Activated naive CD8-positive, alpha-beta T cell treated with anti-CD3 and anti-CD28 coated beads, Interleukin-2, amount 50 U/mL, for 16 hours (primary cell): ENCODE measurements around the gene ATXN7.

Experiments used
- DNase-seq: peaks from one replicate; pipeline ENCODE4 v3.0.0-alpha.2; 2020; ENCODE audit warnings: low read depth, low spot score

The ATXN7 gene

DNA sequence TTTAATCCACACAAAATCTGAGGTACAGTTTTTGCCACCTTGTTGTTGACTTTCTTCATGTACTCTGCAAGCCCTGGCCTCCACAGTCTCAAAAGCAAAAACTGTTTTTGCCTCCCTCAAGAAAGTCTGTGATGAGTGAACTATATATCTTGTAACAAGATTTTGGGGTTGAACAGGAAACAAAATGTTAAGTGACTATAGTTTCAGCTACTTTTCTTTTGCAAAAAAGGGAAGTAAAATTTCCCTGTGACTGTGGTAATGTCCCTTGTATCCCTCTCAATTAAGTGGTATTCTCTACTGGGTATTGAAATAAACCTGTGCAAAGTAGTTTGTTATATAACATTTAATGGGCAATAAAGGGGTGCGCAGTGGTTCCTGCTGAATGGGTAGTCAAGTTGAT is 69.8 kb downstream of the ATXN7 start:
- DNase-seq: no peak

DNA sequence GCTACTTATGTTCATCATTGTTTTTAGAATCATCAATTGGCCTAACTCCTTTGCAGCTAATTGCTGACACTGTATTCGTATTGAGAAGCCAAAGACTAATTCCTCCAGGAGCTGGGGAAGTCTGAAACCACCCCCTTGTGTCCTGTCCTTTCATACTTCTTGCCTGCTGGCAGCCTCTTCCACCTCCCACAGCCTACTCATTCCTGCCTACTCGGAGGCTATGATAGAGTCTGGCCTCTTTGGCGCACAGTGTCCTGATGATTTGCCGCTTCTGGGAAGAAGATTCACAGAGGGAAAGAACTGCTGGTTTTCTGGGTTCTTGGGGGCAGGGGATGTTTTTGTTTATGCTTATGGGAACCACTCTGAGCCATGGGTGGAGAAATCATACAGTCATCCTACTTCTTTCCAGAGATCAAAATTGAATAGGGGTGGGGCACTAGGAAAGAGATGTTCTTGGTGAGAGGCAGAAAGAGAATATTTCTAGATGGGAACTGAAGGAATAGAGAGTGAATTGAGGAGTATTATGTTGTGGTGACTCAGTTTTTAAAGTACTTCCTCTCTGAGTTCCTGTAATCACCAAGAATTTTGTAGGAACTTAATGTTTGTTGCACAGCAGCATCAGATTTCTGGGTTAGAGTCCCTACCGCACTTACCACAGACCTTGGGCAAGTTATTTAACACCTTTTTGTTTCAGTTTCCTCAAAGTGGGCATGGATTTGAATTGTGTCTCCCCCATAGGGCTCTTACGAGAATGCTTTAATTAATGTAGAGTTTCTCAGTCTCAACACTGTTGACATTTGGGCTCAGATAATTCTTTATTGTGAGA is 70.6 kb downstream of the ATXN7 start:
- DNase-seq: no peak

DNA sequence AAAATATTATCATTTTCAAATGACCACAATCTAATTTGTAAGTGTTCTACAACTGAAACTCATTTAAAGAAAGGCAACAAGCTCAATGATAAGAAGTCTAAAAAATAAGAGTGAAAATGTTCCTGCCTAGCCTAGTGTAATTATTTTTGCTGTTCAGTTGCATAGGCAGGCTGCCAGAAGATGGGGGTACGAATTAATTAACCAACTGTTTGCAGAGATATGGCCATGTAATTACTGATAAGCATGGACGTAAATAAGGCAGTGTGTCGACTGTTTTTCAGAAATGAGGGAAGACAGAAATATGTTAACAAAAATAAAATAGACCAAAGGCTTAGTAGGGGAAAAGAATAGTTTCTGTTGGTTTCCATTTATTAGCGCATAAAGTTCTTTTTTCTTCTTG is 73.3 kb downstream of the ATXN7 start:
- no peak for DNase-seq

DNA sequence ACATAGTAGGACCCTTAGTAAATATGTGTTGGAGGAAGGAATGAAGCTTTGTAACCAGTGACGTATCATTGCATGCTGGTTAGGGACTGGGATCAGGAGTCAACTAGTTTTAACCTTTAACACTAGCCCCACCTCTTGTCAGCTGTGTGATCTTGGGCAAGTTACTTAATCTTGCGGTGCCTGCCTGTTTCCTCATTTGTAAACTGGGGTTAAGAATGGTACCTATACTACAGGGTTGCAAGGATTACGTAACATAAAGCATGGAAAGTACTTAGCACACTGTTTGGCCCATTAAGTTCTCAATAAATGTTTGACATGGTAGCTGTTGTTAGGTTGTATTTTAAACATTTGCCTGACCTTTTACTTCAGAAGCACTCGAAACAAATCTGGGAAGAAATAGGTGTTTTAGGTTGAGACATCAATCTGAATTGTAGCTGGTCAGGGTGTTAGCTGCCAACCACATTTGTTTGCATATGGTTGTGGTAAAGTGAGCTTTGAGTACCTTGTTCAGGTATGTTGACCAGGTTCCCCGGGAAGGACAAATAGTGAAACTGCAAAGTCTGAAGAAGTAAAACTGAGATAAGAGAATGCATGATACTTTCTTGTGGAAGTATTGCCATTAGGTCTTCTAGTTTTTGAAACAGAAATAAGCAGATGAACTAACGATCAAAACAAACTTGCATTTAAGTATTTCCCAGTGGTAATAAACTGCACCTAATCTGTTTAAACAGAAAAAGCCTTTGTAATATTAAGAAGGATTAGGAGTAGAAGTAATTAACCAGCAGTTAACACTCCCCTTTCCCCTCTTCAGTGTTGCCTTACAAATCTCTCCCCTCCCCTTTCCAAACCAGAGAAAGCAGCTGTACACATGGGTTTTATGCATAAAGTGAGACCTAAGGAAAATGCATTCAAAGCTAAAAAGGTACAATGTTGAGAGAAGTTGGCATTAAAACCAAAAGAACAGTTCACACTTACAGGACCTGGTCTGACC is 74.3 kb downstream of the ATXN7 start:
- no peak for DNase-seq

DNA sequence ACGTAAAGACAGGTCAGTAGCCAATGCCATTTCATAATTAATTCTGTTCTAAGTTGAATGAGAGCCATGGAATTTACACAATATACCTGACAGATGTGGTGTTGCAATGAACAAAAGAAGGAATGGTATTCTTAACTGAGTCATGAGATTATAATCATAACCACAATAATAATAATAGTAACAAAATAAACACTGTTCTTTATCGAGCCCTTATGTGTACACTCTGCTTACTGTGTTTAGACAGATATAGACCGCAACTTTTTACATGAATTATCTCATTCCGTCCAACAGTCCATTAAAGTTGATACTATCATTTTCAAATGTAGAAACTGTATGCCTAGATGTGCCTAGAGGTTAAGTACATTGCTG is 76.7 kb downstream of the ATXN7 start:
- DNase-seq: no peak

DNA sequence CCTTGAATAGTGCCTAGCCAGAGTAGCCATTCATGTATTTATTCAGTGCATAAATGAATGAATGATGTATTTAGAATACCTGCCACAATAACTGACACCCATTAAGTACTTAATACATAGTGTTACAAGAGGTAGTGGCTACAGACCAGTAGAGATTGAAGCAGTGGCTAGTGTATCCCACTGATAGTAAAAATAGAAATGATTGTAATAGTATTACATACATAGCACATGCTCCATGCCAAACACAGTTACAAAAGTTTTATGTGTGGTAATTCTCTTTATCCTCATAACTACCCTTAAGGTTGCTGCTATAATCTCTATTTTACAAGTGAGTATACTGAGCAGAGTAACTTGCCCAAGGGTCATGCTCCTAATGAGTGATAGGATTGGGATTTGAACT is 78.9 kb downstream of the ATXN7 start:
- no peak for DNase-seq

DNA sequence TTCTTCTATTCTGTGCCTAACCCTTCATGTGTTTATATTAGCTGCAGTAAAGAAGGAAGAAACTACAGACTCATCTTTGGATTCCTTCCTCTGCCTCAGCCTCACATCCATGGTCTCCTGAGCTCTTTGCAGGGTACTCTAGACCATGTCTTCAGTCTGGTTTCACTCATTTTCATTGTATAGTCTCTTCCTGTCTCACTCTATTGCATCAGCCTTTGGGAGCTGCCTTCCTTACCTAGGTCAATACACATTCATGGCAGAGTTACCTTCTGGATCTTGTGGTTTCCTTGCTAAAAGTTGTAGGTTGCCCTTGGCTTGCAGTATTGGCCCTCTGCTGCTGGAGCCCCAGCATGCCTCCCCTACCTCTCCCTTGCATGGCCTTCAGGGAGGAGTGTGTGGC is 80.0 kb downstream of the ATXN7 start:
- no peak for DNase-seq

DNA sequence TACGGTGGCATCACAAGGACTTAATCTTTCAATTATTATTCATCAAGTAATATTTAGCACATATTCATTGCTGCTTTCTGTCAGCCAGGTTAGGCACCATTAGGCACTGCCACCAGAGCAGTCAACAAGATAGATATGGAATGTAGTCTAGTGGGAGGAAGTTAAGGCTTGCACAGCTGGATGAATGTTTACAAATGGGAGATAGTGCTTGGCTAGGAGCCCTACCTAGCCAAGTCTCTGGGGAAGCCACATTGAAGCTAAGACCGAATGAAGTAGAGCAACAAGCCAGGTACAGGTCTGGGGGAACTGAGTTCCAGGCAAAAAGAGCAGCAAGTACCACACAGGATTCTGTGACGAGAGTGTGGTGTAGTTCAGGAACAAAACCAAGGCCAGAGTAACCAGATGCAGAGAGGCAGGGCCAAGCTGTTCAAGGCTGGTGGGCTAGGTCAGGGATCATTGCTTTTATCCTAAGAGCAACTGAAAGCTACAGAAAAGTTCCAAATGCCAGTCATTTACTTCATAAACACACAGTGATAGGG is 82.0 kb downstream of the ATXN7 start:
- no peak for DNase-seq

DNA sequence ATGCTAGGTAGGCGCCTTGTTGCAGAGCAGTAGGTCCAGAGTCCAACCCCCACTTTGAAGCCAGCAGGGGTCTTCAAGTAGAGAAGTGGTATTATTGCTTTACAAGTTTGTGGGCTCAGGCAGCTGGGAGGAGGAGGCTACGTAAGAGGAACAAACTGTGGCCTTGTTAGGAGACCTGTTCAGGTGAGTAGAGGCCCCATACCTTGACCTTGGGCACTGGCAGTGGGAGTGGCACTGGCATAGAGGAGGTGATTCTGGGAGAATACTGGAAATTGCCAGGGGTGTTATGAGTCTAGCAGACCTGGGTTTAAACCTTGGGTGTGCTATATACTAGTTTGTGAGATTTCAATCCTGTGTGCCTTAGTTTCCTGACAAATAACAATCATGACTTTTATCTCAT is 83.1 kb downstream of the ATXN7 start:
- no peak for DNase-seq

DNA sequence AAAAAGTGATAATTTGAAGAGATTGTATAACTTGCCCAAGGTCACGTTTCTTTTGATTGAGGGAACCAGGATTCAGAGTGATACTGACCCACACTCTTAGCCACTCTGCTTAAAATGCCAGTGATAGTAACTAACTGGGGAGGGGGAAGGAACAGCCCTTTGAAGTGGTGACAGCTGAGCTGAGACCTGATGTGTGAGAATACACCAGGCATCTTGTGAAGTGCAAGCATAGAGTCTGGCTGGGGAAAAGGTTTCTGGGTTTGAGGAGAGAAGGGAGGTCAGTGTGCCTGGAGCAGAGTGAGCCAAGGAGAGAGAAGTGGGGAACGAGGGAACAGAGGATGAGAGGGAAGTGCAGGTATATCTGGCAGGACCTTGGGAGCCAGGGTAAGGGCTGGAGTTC is 83.9 kb downstream of the ATXN7 start:
- no peak for DNase-seq

DNA sequence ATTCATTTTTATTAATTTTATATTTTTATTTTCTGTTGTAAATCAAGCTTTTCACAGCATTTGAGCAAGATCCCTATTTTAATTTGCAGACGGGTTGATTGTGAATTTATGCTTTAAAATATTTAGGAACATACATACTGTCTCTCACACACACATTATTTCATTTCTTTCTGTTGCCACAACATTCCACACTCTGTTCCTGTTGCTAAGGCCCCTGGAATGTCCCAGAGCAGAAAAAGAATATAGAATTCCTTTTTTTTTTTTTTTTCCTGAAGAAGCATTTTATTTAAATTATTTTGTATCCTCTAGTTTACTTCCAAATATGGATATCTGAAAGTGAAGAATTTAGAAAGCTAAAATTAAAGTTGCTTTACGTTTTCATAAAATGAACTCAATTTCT is 85.3 kb downstream of the ATXN7 start:
- no peak for DNase-seq

DNA sequence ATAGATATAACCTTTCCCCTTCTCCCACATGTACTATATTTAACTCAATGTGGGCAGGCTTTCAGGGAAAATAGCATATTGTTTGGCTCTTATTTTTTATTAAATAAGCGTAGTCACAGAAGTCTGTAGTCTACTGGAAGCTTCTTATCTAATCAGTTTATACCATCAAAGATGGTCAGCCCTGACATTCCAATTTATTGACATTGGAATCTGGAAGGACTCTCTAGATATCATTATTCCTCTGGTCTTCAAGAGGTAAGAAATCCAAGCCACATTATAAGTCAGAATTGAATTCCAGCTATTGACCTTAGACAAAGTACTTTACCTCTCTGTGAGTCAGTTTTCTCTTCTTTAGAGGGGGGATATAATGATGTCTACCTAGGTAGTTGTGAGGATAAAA is 87.0 kb downstream of the ATXN7 start:
- no peak for DNase-seq

DNA sequence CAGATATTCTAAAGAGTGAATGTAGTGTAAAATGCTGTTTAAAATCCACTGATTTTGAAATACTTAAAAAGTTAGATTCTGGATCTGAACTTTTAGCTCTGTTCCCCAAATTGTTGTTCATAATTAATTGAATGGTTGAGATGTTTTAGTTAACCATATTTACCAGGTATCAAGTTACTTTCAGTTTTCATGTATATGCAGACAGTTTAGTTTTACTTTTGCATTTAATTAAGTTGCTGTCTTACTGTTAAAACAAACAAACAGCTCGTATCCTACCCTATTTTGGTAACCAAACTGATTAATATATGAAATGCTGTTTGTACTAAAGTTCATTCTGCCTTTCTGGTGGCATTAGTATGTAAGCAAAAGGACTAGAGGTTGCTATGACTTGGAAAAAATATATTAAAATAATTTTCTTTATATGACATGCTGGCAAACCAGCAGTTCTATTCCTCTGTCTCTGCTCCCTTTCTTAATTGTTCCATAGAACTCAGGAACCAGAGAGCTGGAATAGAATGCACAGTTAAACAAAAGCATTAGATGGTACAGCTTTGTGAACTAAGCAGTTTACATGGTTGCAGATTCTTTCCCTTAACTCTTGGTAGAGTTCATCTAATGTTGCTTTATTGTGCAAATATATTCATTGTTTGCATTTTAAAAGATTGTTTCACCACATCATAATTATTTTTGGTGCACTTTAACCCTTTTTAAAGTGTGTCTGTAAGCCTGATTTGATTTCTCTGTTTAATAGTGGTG is 88.0 kb downstream of the ATXN7 start:
- DNase-seq: no peak

DNA sequence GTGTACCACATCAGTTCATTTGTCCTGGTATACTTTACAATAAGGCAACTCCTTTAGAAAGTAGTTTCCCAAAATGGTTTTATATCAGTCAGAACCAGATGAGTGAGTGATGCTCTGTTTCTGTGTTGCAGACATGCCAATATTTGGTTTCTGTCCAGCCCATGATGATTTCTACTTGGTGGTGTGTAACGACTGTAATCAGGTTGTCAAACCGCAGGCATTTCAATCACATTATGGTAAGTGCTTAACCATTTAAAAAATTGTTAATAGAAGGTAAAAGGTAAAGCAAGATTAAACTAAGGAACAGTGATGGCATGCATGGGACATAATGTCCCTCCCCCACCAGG is 88.6 kb downstream of the ATXN7 start:
- no peak for DNase-seq

DNA sequence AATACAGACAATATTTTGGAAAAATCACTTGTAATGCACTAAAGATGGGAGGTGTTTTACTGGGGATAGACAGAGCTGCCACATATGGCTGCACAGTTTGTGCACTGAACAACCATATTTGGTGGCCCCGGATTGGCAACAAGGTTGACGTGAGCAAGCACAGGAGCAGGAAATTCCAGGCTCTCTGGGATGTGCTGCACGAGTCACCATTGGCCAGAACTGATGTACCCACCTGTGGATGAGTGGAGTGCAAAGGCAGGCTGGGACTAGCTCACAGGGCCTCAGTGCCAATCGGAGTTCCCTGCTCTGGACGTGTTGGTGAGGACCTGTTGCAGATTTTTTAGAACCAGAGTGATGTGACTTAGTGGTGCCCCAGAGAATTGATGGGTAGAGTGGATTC is 90.5 kb downstream of the ATXN7 start:
- no peak for DNase-seq

DNA sequence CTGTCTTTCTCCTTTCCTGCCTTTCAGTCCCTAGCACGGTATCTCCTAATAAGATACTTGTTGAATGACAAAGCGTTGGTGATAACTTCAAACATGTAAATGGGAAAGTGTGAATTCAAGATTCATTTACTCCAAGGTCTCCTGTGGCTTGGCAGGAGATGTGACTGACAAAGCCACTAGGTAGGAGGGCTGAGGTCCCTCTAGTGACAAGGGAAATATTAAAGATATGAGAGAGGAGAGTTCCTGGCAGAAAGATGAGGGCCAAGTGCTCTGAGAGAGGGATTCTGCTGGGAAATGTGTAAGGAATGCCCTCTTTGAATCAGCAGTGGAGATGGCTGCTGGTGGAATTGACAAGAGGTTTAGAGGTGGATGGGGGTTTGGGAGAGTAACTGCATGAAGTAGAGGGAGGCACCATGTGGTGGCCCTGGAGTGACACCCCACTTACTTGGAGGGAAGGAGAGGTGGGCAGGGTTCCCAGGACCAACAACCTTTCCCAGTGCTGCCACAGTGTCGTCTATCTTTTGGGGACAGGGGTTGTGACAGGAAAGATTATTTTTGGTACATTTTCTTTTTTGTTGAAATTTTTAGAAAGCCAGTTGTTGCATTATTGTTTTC is 91.5 kb downstream of the ATXN7 start:
- no peak for DNase-seq

DNA sequence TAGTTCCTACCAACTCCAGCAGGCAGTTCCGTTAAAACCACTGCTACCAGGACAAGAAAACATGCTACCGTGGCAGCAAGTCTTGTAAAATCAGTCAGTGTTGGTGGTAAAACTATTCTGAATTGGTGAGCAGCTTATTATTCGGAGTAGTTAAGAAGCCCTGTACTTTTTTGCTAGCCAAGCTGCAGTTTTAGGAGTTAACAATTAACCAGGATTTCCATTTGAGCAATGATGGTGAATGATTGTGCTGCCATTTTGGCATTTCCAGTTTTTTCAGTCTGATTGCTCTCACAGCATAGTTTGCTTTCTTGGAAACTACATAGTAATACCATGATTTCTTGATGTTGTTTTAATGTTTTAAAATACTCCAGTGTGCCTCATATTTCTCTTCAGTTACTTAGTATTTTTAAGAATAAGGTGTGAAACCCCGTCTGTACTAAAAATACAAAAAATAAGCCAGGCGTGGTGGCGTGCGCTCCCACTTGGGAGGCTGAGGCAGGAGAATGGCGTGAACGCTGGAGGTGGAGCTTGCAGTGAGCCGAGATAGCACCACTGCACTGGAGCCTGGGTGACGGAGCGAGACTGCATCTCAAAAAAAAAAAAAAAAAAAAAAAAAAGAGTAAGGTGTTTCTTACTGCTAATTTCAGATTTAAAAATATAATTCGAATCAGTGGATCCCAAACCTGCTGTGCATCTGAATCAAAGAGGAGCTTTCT is 92.3 kb downstream of the ATXN7 start:
- no peak for DNase-seq

DNA sequence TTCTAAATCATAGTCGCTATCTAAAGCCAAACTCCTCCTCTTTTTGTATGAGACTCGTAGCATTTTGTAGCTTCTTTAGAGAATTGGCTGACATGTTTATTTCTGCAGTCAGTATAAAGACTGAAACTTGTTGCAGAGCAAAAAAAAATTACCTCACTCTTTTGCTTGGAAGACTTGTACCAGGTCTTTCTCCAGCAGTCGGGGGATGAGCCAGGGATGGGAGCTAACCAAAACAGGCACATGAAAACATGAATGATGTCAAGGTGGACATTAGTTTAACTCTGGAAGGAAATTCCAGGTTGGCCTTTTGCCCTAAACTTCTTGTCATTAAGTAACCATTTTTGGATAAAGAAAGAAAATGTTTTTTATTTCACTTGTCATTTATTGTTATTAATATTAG is 95.5 kb downstream of the ATXN7 start:
- no peak for DNase-seq

DNA sequence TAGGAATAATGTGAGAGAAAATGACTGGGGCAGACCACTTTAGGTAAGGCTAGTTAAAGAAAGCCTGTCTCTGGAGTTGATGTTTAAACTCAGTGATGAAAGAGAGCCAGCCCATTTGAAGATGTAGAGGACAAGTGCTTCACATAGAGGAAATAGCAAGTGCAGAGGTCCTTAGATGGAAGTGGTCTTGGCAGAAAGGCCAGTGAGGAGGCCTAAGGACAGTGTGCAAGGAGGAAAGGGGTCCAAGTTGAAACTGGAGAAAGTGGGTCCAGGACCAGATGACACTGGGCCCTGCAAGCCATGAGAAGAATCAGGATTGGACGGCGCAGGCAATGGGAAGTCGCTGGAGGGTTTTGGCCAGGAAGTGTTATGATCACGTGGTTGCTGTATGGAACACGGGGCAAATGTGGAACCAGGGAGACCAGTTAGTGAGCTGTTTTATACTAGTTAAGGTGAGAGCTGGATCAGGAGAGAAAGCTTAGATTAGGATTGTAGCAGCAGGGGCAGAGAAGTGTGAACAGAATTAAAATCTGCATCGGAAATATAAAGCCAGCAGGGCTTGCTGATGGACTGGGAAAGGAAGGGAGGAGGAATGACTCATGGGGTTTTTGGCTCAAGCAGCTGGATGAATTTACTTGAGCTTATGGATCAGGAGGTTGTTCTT is 96.5 kb downstream of the ATXN7 start:
- DNase-seq: no peak

DNA sequence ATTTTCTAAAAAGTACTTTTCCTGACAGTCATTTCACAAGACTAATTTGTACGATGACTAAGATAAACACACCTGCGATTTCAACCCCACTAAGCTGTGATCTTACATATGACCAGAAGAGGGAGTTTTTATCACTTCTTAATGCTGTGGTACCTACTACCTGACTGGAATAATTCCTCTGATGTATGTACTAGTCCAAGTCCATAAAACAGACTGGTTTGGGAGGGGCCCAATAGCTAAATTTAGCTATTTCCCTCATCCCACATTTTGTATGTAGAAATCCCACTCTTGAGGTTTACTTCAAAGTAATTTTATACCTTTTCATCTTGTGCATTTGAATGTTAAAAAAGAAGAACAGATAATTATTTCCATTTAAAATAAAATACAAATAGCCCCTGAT is 98.2 kb downstream of the ATXN7 start:
- DNase-seq: no peak
